Renal cortical epithelial cell (primary cell): ENCODE results near the gene MAP2. TPM values are rescaled to one million over a fixed set of nuclear protein-coding genes. Genes with fewer than 3 reads are reported as not detected.
"Not testable (repeated sequence)": the region's sequence is repeated elsewhere in the genome, so short reads cannot be mapped to it uniquely, and the experiment has no call there.

Experiments
- DNase-seq: peaks from one replicate; pipeline ENCODE4 v3.0.0-alpha.2; 2011; ENCODE audit warnings: low read depth
- total RNA-seq: library from RNA; depleted of rRNA; stranded (reverse); fragments of >200 nt; gene quantifications from 2 replicates; pipeline ENCODE4 v1.2.3, GENCODE V29; 2014

The MAP2 gene
- total RNA-seq, 1 donor from 2014 or later: 18.3 TPM

- DNase-seq: peak; percentile 100
These were observed 50.1 kb downstream of the MAP2 start for GRCh38 chr2:209473930-209474419.

DNA sequence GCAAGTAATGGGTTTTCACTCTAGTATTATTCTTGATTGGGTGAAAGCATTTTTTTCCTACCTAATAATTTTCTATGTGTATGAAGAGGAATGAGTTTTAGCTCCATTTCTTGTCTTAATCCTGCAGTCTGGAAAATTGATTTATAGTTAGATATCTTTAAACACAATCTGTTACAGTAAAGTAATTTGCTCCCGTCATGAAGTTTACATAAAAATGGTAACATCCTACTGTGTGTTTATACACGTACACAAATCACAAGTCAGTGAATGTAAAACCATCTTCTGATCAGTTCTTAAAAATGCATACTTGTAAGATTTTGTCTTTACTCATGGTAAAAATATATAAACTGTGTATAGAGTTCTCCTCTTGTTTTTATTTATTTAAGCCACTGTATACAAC is 51.1 kb downstream of the MAP2 start:
- DNase-seq: no peak

GRCh38 chr2:209476367-209477208 is 52.7 kb downstream of the MAP2 start:
- DNase-seq: peak; percentile 85

DNA sequence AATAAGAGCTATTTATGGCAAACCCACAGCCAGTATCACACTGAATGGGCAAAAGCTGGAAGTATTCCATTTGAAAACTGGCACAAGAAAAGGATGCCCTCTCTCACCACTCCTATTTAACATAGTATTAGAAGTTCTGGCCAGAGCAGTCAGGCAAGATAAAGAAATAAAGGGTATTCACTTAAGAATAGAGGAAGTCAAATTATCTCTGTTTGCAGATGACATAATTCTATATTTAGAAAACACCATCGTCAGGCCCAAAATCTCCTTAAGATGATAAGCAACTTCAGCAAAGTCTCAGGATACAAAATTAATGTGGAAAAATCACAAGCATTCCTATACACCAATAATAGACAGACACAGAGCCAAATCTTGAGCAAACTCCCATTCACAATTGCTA is 68.4 kb downstream of the MAP2 start:
- not testable (repeated sequence) for DNase-seq

GRCh38 chr2:209495068-209495620 is 71.3 kb downstream of the MAP2 start:
- not testable (repeated sequence) for DNase-seq

DNA sequence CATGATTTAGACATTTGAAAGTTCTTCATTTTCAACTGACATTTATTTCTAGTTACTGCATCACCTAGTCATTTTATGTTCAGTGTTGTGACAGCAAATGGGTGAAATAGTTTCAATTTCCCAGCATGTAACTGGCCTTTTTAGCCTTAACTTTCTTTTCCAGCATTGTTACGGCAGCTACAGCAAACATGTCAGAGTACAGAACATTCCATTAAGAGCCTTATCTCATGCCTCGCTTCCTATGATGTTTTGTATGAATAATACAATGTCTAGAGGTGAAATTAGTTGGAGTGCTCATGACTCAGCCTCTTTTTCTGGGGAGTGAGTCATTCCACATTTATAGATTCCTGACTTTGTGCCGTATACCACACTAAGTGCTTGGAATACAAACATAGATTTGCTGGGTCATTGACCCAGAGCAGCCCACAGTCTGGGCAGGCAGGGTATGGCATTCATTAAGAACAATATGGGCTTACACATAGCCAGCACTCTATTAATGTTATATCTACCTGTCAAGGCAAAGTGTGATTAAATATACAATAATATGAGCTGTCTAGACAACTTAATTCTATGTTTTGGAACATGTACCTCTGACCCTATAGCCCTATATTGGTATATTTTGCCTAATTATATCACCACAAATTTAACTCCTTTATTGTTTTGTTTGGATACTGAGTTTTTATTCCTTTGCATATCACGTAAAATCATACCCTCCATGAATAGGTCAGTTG is 72.2 kb downstream of the MAP2 start:
- DNase-seq: peak; percentile 100

DNA sequence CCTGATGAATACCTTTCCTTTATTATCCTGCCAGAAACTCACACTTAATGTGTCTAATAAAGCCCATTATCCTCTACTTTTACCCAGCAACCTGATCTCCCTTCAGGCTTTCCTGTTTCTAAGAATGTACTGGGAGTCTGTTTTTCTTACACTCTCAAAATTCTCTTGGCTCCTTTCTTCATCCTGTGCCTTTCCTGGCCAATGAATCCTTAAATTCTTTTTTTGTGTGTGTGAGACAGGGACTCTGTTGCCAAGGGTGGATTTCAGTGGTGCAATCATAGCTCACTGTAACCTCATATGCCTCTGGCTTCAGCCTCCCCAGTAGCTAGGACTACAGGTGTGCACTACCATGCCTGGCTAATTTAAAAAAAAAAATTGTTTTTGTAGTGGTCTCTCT is 72.7 kb downstream of the MAP2 start:
- DNase-seq: peak; percentile 78

GRCh38 chr2:209498614-209499013 is 74.8 kb downstream of the MAP2 start:
- DNase-seq: no peak

DNA sequence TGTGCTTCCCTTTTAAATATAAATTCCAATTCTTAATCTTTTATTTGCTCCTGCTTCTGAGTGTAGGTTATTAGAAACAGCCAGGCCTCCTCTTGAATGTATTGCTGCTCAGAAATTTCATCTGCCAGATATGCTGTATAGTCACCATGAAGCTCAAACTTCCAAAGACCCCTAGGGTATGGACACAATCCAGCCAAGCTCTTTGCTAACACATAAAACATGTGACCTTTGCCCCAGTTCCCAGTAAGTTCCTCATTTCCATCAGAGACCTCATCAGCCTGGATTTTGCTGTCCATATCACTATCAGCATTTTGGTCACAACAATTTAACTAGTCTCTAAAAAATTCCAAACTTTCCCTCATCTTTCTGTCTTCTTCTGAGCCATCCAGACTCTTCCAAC is 75.2 kb downstream of the MAP2 start:
- DNase-seq: peak; percentile 29

DNA sequence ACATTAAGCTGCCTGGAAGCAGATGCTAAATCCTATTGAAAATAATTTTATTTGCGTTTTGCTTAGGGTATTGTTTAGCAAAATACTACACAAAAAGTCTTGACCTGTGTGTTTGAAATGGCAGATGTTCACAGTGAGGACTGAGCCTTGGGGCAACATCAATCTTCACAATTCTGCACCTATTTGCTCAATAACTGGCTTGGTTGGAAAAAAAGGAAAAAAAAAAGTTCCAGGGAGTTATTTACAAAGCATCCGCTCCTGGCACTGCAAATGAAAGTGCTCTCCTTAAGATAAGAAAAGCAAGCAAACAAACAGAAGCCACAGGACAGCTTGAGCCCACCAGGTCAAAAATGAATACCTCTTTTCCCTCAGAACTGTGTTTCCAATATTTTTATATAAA is 77.7 kb downstream of the MAP2 start:
- no peak for DNase-seq

DNA sequence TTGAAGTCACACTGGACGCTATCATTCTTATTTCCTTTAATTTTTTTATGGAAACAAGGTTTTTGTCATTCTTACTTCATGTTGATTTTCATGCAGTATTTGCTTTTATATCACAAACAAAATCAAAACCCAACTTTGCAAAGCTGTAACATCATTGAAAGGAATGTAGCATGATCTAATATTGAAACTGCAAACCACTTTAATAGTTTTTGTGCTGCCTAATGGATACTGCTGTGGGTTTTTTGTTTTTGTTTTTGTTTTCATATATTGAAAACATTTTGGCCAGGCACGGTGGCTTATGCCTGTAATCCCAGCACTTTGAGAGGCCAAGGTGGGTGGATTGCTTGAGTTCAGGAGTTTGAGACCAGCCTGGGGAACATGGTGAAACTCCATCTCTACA is 81.6 kb downstream of the MAP2 start:
- no peak for DNase-seq

DNA sequence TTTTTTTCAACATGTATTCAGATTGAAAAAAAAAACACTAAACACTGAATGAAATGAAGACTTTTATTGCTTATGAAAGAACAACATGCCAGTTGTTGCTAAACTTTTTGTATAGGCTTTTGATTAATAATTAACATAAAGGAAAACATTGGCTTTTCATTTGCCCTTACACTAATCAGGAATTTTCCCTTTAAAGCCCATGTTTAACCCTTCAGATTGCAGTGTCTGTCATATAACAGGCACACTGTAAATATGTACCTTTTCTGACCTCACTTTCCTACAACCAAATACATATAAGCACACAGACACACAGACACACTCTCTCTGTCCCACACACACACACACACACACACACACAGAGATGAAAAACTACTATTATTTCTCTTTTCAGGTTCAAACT is 84.4 kb downstream of the MAP2 start:
- peak; percentile 71 for DNase-seq

DNA sequence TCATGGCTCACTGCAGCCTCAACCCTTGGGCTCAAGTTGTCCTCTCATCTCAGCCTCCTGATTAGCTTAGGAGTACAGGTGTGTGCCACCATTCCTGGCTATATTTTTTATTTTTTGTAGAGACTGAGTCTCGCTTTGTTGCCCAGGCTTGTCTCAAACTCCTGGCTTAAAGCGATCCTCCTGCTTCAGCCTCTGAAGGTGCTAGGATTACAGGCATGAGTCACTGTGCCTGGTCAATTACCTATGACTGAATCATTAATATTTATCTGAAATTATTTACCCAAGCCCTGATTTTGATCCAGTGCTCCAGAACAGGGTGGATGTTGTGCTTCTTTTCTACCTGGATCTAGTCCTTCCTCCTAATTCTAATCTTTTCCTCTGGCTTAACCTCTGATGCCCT is 87.8 kb downstream of the MAP2 start:
- DNase-seq: peak; percentile 45

DNA sequence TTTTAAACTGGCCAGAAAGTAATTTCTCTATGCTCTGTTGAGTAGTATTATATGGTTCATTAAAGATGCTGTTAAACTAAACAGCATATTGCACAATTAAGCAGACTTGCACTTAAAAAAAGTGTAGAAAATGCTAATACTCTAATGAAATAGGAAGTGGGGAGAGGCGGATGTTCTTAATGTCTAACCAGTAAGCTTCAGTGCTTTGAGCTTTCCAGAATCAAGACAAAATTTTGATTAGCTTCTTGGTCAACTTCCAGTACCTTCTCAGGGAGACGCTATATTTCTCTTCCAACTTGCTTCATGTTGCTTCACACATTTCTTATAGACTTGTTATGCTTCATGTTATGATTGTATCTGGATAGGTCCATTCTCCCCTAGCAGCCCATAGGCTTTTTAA is 89.1 kb downstream of the MAP2 start:
- peak; percentile 88 for DNase-seq

DNA sequence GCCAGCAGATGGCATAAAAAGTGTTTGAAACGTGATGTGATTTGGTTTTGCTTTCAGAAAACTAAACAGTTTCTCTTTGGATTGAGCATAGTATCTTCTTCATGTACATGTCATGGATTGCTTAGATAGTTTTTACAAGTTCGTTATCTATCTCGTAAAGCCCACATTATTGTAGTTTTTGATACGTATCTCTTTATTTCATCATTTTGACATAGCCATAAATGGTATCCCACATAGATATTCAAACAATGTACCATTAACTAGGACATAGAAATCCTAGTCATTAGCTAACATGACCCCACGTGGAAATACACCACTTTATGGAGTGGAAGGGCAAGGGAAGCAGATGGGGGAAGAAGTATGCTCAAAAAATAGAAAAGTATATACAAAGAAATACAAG is 93.6 kb downstream of the MAP2 start:
- no peak for DNase-seq

- no peak for DNase-seq
These were observed 95.4 kb downstream of the MAP2 start for GRCh38 chr2:209519271-209519670.

DNA sequence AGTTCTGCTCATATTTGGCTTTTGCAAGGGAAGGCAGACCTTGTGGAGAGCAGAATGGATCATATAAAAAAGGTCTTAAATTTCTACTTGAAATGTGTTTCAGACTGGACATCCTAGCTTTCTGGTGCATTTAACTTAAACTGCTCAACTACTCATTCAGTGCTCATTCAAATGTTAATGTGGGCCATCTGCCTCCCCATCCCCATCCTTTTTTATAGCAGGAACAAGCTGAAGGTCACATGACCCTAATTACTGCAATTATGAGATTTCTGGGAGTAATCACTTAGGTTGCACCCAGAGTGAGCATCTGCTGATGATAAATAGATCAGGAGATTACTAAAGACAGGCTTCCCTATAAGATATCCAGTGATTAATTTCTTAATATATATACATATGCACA is 96.1 kb downstream of the MAP2 start:
- no peak for DNase-seq

DNA sequence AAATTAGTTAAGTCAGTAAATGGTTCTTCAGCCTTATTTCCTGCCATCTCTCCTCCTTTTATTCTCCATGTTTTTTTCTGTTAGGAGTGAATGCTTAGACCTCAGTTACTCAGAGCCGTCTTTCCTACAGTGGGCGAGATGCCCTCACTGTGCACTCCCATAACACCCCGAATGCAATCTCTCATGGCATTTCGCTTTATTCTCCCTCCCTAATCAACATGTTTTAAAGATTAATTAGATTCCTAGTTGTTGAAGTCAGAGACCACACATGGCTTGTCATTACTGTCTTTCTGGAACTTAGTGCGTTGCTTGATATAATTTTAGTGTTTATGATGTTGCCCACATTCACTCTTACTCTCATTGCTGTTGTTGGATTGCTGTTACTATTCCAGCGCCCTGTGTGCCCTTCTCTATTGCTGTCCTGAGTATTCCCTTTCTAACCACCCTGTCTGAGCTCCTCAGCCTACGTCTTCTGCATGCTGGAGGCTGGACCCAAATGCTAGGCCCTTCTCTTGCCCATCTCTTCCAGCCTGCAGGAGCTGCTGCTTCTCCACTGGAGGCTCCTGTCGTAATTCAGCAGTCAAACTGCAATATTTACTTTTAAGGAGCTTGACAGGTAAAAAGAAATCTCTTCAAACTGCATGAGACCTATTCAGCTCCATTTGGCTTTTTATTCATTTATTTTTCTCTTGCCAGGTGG is 99.3 kb downstream of the MAP2 start:
- DNase-seq: no peak

DNA sequence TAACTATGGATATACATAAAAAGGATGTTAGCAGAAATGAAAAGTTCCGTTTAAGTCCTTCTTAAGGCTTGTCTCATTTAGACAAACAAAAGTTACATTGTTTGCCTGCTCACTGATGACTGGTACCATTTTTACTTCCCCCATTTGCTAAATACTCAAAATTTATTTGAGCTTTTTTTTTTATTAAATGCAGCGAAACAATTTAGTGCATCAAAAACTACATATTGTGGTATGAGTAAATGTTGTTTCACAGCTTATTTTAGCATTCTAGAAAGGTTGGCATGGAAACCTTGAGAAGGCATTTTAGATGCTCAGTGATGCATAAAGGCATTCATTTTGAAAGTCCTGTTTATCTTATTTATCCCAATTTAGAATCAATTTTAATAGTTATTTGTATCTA is 100.0 kb downstream of the MAP2 start:
- peak; percentile 75 for DNase-seq

DNA sequence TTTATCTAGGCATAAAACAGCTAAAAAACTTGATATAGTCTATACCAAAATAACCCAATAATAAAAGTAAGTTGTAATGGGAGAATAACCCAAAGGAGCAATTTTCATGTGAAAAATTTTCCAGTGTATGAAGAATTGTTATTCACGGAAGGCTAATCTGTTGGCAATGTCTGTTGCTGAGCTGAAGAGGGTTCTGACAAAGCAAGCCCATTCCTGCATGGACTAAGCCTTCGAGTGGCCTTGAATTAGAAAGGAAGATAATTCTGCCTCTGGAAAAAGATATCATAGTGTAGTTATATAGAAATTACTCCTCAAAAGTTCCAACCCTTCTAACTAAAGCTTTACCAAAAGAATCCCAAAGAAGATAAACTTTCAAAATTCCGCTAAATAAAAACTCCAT is 101.5 kb downstream of the MAP2 start:
- DNase-seq: no peak

DNA sequence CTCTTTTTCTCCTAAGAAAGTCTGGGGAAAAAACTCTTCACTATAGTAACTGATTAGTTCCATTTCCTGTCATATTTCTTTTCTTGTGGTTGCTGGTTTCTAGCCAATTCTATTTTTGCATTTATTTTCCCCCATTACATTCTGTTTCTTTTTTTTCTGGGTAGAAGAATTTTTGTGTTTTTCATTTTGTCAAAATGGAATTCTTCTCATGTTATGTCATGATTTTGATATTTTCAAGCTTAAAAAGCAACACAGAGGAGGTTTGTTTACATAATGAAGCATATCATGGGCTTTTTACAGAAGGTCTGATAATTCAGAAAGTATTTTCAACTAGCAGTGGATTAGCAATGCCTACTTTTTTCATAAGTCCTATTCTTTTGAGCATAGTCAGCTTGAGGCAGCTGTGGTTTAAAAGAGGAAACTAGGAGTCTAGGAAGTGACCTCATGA is 102.0 kb downstream of the MAP2 start:
- DNase-seq: peak; percentile 76

DNA sequence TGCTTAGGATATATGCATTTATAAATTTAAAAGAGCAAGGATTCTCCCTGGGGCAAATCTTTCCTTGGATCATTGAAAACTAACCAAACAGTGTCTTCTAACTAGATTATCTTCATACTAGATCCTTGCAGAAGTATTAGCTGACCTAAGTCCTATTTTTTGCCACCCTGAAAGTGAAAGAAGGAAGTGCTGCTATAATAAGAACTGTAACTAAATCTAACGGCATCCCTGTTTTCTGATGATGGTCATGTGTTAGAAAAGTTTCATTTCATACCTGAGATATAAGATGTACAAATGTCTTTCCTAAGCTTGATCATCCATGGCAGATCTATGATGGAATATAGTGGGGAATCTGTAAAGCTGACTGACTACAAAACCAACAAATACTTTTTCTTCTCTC is 102.7 kb downstream of the MAP2 start:
- peak; percentile 27 for DNase-seq
